SK-N-MC (cell line): ENCODE measurements around the gene WDR3.

ENCODE experiments used
- EZH2 ChIP-seq: fragments of 200-600 bp; sonication (generic); IDR thresholded peaks from one replicate; pipeline ENCODE4 v1.6.1; 2017; ENCODE audit warnings: antibody characterized with exemption
- FOXP2 ChIP-seq: optimal IDR thresholded peaks from 2 replicates; pipeline ENCODE3; 2011; ENCODE audit warnings: mild to moderate bottlenecking, moderate library complexity; ENCODE audit not compliant: insufficient read depth; ENCODE audit errors: extremely low read length, control extremely low read depth
- POLR2AphosphoS5 ChIP-seq: IDR thresholded peaks from 2 replicates; pipeline ENCODE4 v1.6.1; 2012; ENCODE audit warnings: mild to moderate bottlenecking, low read depth, low read length, borderline replicate concordance

DNA sequence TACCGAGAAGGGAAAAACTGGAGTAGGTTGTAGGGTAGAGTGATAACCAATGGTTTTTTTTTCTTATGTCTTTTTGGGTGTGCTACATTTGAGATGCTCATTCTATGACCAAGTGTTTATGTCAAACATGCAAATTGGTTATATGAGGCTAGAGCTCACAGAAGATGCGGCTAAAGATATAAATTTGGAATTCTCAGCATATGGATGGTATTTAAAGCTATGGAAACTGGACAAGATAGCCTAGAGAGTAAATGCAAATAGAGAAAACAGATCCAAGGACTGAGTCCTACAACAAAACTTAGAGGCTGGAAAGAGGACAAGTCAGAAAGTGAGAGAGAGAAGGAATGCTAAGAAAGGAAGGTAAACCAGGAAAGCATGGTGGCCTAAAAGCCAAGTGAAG lies 7.5 kb upstream of the WDR3 start:
- TF ChIP-seq EZH2 (no peak), POLR2AphosphoS5 (no peak), FOXP2 (no peak)
